Adrenal gland (tissue), 12 donors: ENCODE results near the gene INHBC. TPM values are rescaled to one million over a fixed set of nuclear protein-coding genes. Genes with fewer than 3 reads are reported as not detected.
A peak's percentile ranks its signal among the peaks of the same experiment; 100 is the strongest.

Experiments
- DNase-seq, 7 donors: peaks; one replicate each; pipeline ENCODE4 v3.0.0-alpha.2; 2019 to 2020
- H3K27ac ChIP-seq, 5 donors: fragments of 200-600 bp; sonication (generic) in 4 of 5; 1 replicate in 3 of 5; 2 replicates in 2 of 5; pipeline versions ENCODE4 v1.5.1 to v1.8.0; 2016 to 2020; ENCODE audit warnings: mild to moderate bottlenecking in 1 of 5
- H3K27me3 ChIP-seq: fragments of 200-600 bp; 2 replicates; pipeline ENCODE4 v1.8.0; 2021
- H3K36me3 ChIP-seq, 2 donors: fragments of 200-600 bp; replicated peaks in 1 of 2; 1 replicate in 1 of 2; 2 replicates in 1 of 2; pipeline versions ENCODE4 v1.5.1 to v1.8.0; 2018 to 2022
- H3K4me1 ChIP-seq, 2 donors: fragments of 200-600 bp; replicated peaks in 1 of 2; 1 replicate in 1 of 2; 2 replicates in 1 of 2; pipeline versions ENCODE4 v1.5.1 to v1.8.0; 2018 to 2021
- H3K4me3 ChIP-seq, 4 donors: fragments of 200-600 bp; sonication (generic) in 3 of 4; one replicate each; pipeline ENCODE4 v1.5.1; 2016 to 2018
- H3K9me3 ChIP-seq, 3 donors: fragments of 200-600 bp; sonication (generic) in 1 of 3; replicated peaks in 1 of 3; 1 replicate in 2 of 3; 2 replicates in 1 of 3; pipeline versions ENCODE4 v1.5.1 to v1.8.0; 2016 to 2021
- POLR2A ChIP-seq, 2 donors: fragments of 450-650 bp; IDR thresholded peaks; one replicate each; pipeline ENCODE4 v1.6.1; 2017; ENCODE audit warnings: antibody characterized with exemption in 2 of 2, mild to moderate bottlenecking in 2 of 2, moderate library complexity in 1 of 2
- WGBS, 4 donors: extraction: QIAGEN DNeasy Blood & Tissue Kit in 2 of 4; methylation state at CpG; one replicate each; pipeline versions ENCODE4 v1.1.5 to v1.1.7; 2013 to 2017; 5-methylcytosine and 5-hydroxymethylcytosine counted together
- intact Hi-C, 2 donors: fragments of 100-400 bp; cut with DNase I; formaldehyde crosslinking; loops; one replicate each; pipeline versions ENCODE4 v1.14.1 to v1.15.0; 2022 to 2023
- polyA plus RNA-seq, 3 donors: library from polyadenylated mRNA; stranded (reverse); fragments of 200-250 nt in 2 of 3; fragments of 350-450 nt in 1 of 3; fragmentation: Illumina TruSeq in 1 of 3; extraction: RNeasy Lipid Tissue Mini Kit (QIAGEN cat#74804) in 1 of 3; gene quantifications; one replicate each; pipeline ENCODE4 v1.2.3, GENCODE V29; 2013 to 2014
- total RNA-seq, 9 donors: library from RNA; depleted of rRNA in 4 of 9; stranded (reverse); fragments of >200 nt in 4 of 9; fragments of 120-200 nt in 1 of 9; fragmentation: NEBNext Ultra II Directional in 1 of 9; extraction: Animal tissue kit (Norgen Biotek cat#: 25700) in 1 of 9; gene quantifications; one replicate each; pipeline versions ENCODE4 v1.1.0 to v1.2.4, GENCODE V29; 2013 to 2023
- TF ChIP-seq, protein P1 (sequence below), 6 experiments: fragments of 450-650 bp in 4 of 6; fragments of 200-600 bp in 2 of 6; sonication (generic) in 1 of 6; IDR thresholded peaks; 1 replicate in 5 of 6; 2 replicates in 1 of 6; pipeline versions ENCODE4 v1.5.1 to v1.8.0; 2016 to 2021; ENCODE audit warnings: antibody characterized with exemption in 6 of 6, mild to moderate bottlenecking in 2 of 6, moderate library complexity in 1 of 6
- donor health status: healthy with polysubstance abuse.
- donor health status: Bipolar disorder and iron deficiency.
- donor health status: DM: yes; HTN: yes; CAD: no.
- donor health status: DM: no; HTN: no; CAD: no.
- donor health status: DM: no; HTN: no; CAD: no.
- donor health status: DM: yes; HTN: yes; CAD: no.

Gene INHBC
- total and polyA plus RNA-seq, 12 donors = not detected

DNA sequence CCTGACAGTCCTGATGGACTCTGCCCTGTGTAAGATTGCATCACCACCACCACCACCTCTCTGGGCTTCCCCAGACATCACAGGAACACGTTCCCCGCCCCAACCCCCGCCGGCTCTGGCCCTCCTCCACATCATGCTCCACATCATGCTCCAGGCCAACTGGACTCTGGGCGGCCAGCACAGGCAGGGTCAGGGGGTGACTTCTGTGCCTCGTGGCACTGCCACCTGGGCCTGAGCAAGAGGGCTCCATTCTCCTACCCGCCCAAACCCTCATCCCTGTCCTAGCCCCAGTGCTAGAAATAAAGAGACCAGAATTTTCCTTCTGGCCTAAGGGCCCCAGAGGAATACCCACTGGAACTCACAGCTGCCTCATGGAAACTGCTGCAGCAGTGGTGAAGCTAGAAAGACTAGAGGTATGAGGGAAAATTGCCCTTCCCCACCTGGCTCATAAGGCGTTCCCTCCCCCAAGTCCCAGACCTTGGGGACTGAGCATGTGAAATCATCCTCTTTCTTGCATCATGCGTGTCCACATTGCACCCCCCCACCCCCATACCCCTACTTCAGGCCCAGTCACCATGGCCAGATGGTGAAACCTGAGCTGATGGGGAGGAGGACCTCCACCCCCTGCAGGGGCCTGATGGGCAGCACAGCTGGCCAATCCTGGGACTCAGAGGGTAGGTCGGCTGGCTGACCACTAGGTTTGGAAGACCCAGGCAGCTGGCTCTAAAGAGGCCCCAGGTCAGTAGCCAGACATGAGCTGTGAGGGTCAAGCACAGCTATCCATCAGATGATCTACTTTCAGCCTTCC, 20.2 kb downstream of the INHBC start, which contains the start of gene INHBE:
Gene INHBE, plus strand, starts transcription at position 742 of the 808 bp plus-strand sequence. CDS start 230 bp downstream, outside the sequence.
- Histone ChIP-seq H3K4me1 (peaks cover 0 to 7% of the 10 kb centered on the region in 2 donors), H3K27ac (no peak within 1 kb of the TSS), H3K4me3 (no peak within 1 kb of the TSS), H3K9me3 (no peaks in the 10 kb centered on the region), H3K27me3 (no peaks in the 10 kb centered on the region), H3K36me3 (no peaks in the 10 kb centered on the region)
- WGBS, 4 donors = 60 to 68% (median 63%) methylated on average over 6 to 10 of the region's 10 CpGs
- DNase-seq = no peak
- intact Hi-C loops = loop anchor here (5.0 kb wide), 3 partner anchors 147 to 242 kb away; no protein-coding TSS in a partner anchor
- TF ChIP-seq POLR2A (IDR thresholded peaks at IDR 0.05) = no peak
- TF ChIP-seq, protein P1, sequence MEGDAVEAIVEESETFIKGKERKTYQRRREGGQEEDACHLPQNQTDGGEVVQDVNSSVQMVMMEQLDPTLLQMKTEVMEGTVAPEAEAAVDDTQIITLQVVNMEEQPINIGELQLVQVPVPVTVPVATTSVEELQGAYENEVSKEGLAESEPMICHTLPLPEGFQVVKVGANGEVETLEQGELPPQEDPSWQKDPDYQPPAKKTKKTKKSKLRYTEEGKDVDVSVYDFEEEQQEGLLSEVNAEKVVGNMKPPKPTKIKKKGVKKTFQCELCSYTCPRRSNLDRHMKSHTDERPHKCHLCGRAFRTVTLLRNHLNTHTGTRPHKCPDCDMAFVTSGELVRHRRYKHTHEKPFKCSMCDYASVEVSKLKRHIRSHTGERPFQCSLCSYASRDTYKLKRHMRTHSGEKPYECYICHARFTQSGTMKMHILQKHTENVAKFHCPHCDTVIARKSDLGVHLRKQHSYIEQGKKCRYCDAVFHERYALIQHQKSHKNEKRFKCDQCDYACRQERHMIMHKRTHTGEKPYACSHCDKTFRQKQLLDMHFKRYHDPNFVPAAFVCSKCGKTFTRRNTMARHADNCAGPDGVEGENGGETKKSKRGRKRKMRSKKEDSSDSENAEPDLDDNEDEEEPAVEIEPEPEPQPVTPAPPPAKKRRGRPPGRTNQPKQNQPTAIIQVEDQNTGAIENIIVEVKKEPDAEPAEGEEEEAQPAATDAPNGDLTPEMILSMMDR (IDR thresholded peaks at IDR 0.05) = no peak

DNA sequence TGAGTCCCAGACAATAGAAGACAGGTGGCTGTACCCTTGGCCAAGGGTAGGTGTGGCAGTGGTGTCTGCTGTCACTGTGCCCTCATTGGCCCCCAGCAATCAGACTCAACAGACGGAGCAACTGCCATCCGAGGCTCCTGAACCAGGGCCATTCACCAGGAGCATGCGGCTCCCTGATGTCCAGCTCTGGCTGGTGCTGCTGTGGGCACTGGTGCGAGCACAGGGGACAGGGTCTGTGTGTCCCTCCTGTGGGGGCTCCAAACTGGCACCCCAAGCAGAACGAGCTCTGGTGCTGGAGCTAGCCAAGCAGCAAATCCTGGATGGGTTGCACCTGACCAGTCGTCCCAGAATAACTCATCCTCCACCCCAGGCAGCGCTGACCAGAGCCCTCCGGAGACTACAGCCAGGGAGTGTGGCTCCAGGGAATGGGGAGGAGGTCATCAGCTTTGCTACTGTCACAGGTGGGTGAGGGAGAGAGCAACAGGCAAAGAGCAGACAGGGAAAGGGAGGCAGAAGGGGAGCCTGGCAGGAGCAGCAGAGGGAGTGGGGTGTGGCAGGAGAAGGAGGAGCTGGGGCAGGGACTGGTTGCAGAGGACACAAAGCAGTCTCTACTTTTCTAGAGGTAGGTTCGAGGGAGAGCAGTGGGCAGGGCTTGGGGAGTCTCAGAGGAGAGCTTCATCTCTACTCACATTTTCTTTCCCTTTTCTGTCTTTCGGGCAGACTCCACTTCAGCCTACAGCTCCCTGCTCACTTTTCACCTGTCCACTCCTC, 21.0 kb downstream of the INHBC start:
- Histone ChIP-seq H3K36me3 (no peaks in the 10 kb centered on the region), H3K4me1 (peaks cover 0 to 7% of the 10 kb centered on the region in 2 donors), H3K27me3 (no peaks in the 10 kb centered on the region), H3K9me3 (no peaks in the 10 kb centered on the region), H3K4me3 (no peak overlapping the region), H3K27ac (no peak overlapping the region)
- WGBS, 4 donors = 42 to 56% (median 50%) methylated on average over 4 to 10 of the region's 10 CpGs
- TF ChIP-seq, protein P1 (IDR thresholded peaks at IDR 0.05) = no peak
- TF ChIP-seq POLR2A (IDR thresholded peaks at IDR 0.05) = no peak
- DNase-seq = no peak
- intact Hi-C loops = no loop called here

DNA sequence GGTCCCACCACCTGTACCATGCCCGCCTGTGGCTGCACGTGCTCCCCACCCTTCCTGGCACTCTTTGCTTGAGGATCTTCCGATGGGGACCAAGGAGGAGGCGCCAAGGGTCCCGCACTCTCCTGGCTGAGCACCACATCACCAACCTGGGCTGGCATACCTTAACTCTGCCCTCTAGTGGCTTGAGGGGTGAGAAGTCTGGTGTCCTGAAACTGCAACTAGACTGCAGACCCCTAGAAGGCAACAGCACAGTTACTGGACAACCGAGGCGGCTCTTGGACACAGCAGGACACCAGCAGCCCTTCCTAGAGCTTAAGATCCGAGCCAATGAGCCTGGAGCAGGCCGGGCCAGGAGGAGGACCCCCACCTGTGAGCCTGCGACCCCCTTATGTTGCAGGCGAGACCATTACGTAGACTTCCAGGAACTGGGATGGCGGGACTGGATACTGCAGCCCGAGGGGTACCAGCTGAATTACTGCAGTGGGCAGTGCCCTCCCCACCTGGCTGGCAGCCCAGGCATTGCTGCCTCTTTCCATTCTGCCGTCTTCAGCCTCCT, 21.6 kb downstream of the INHBC start:
- Histone ChIP-seq H3K4me1 (peaks cover 2 to 13% of the 10 kb centered on the region in 2 donors), H3K27me3 (no peaks in the 10 kb centered on the region), H3K27ac (no peak overlapping the region), H3K4me3 (no peak overlapping the region), H3K36me3 (no peaks in the 10 kb centered on the region), H3K9me3 (no peaks in the 10 kb centered on the region)
- TF ChIP-seq, protein P1 (IDR thresholded peaks at IDR 0.05) = peak; percentile 18 to 48 (median 38)
- TF ChIP-seq POLR2A (IDR thresholded peaks at IDR 0.05) = no peak
- DNase-seq = peak in 1 of 7 donors; percentile 39
- intact Hi-C loops = no loop called here
- 7 to 33% (median 28%) methylated on average over 5 to 15 of the region's 15 CpGs for WGBS, 4 donors
